Ascending aorta (tissue), 2 donors: ENCODE measurements around the gene CRYBG2. TPM values are rescaled to one million over a fixed set of nuclear protein-coding genes. Genes with fewer than 3 reads are reported as not detected.

Experiments
- DNase-seq, 2 donors: peaks; one replicate each; pipeline ENCODE4 v3.0.0-alpha.2; 2019; ENCODE audit warnings: low spot score in 2 of 2
- H3K27ac ChIP-seq, 2 donors: fragments of 200-600 bp; sonication (generic); one replicate each; pipeline ENCODE4 v1.5.1; 2016 to 2017; ENCODE audit warnings: mild to moderate bottlenecking in 1 of 2
- H3K27me3 ChIP-seq: fragments of 200-600 bp; sonication (generic); one replicate; pipeline ENCODE4 v1.5.1; 2017
- H3K36me3 ChIP-seq, 2 donors: fragments of 200-600 bp; sonication (generic); one replicate each; pipeline ENCODE4 v1.5.1; 2016
- H3K4me1 ChIP-seq, 2 donors: fragments of 200-600 bp; sonication (generic); one replicate each; pipeline ENCODE4 v1.5.1; 2016 to 2017; ENCODE audit warnings: mild to moderate bottlenecking in 1 of 2
- H3K4me3 ChIP-seq, 2 donors: fragments of 200-600 bp; sonication (generic); one replicate each; pipeline ENCODE4 v1.5.1; 2016 to 2017; ENCODE audit warnings: mild to moderate bottlenecking in 1 of 2
- H3K9me3 ChIP-seq, 2 donors: fragments of 200-600 bp; sonication (generic); one replicate each; pipeline ENCODE4 v1.5.1; 2016
- intact Hi-C: fragments of 100-400 bp; cut with DNase I; formaldehyde crosslinking; loops from one replicate; pipeline ENCODE4 v1.15.1; 2023
- total RNA-seq: library from RNA; depleted of rRNA; stranded (reverse); fragments of >200 nt; gene quantifications from one replicate; pipeline ENCODE4 v1.1.0, GENCODE V29; 2016
- TF ChIP-seq, protein P1 (sequence below), 3 experiments: fragments of 200-600 bp in 2 of 3; fragments of 450-650 bp in 1 of 3; sonication (generic) in 2 of 3; IDR thresholded peaks; one replicate each; pipeline ENCODE4 v1.5.1; 2016 to 2019; ENCODE audit warnings: antibody characterized with exemption in 3 of 3, mild to moderate bottlenecking in 1 of 3, moderate library complexity in 1 of 3

Gene CRYBG2
- total RNA-seq, 1 donor from 2014 or later = not detected

DNA sequence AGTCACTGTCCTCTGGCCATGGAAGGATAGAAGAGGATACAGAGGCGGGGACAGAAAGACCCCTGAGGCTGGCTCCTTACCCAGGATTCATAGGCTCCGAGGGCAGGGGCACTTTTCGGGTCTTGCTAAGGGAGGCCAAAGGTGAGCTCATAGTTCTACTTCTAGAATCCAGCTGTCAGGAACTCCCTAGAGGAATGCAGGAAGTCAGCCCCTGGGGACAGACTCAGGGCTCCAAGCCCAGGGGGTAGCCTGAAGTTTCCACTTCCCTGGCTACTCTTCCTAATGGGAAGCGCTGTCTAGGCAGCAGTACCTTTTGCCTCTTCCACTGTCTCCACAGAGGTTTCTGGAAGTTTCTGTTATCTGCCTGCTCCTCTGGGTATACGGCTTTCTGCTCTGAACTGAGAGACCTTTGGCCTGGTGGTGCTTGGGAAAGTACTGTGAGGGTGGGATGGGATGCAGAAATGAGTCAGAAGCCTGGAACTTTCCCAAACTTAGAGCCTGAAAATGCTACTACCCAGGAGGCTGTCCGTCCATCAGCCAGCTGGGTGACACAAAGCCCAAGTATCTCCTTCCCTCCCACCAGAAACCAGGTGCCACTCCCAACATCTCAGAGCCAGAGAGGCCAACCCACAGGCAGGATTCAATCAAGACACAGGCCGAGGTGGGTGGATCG, 51.1 kb downstream of the CRYBG2 start:
- Histone ChIP-seq H3K27me3 (no peaks in the 10 kb centered on the region), H3K27ac (no peak overlapping the region), H3K36me3 (no peaks in the 10 kb centered on the region), H3K9me3 (no peaks in the 10 kb centered on the region), H3K4me3 (no peak overlapping the region), H3K4me1 (peaks cover 5 to 8% of the 10 kb centered on the region in 2 donors)
- TF ChIP-seq, protein P1, sequence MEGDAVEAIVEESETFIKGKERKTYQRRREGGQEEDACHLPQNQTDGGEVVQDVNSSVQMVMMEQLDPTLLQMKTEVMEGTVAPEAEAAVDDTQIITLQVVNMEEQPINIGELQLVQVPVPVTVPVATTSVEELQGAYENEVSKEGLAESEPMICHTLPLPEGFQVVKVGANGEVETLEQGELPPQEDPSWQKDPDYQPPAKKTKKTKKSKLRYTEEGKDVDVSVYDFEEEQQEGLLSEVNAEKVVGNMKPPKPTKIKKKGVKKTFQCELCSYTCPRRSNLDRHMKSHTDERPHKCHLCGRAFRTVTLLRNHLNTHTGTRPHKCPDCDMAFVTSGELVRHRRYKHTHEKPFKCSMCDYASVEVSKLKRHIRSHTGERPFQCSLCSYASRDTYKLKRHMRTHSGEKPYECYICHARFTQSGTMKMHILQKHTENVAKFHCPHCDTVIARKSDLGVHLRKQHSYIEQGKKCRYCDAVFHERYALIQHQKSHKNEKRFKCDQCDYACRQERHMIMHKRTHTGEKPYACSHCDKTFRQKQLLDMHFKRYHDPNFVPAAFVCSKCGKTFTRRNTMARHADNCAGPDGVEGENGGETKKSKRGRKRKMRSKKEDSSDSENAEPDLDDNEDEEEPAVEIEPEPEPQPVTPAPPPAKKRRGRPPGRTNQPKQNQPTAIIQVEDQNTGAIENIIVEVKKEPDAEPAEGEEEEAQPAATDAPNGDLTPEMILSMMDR (IDR thresholded peaks at IDR 0.05) = no peak
- no peak for DNase-seq
- intact Hi-C loops = no loop called here

DNA sequence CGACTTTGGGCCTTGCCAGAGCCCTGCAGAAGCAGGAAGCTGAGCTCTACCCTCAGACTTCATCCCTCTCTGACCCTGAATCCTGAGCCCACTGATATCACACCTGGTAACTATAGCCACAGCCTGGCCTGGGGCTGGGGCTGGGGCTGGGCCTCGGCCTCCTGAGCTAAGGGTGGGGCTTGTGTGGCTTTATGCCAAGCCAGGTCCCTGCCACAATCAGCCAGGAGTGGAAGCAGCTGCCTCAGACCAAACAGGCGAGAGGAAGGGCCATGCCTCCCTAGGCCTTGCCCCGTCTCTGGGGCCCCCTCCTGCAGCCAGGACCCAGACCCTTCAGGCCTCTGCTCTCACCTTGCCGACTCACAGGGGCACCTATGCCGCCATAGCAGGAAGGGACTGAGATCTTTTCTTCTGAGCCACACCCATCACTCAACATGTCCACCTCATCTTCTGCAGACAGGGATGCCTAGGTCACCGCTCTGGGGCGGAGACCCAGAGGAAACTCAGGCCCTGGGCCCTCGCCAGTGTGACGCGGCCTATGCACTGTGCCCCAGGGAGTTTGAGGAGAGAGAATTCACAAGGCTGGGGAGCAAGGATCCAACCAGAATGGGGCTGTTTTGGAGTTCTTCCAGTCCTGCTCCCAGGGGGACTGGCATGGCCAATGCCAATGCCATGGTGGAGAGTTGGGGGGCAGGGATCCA, 53.2 kb downstream of the CRYBG2 start:
- Histone ChIP-seq H3K36me3 (no peaks in the 10 kb centered on the region), H3K9me3 (no peaks in the 10 kb centered on the region), H3K4me3 (no peak overlapping the region), H3K27ac (no peak overlapping the region), H3K4me1 (peaks cover under 1 to 2% of the 10 kb centered on the region in 2 donors), H3K27me3 (no peaks in the 10 kb centered on the region)
- intact Hi-C loops = no loop called here
- TF ChIP-seq, protein P1 (IDR thresholded peaks at IDR 0.05) = no peak
- DNase-seq = no peak

DNA sequence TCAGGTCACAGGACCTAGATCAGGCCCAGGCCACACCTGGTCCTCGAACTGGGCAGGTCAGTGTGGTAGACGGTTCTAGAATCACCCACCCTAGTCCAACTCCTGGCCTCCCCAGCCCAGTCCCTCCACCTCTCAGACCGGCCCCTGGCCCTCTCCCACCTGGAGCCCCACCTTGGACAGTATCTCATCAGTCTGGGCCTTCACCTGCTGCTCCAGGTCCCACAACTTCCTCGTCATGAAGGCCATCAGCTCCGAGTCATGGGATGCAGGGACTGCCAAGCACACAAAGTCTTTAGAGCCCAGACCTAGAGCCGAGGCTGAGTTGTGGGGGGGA, 56.2 kb downstream of the CRYBG2 start:
- Histone ChIP-seq H3K9me3 (no peaks in the 10 kb centered on the region), H3K27me3 (no peaks in the 10 kb centered on the region), H3K27ac (no peak overlapping the region), H3K4me3 (no peak overlapping the region), H3K36me3 (no peaks in the 10 kb centered on the region), H3K4me1 (no peaks in the 10 kb centered on the region)
- TF ChIP-seq, protein P1 (IDR thresholded peaks at IDR 0.05) = no peak
- DNase-seq = no peak
- intact Hi-C loops = no loop called here

DNA sequence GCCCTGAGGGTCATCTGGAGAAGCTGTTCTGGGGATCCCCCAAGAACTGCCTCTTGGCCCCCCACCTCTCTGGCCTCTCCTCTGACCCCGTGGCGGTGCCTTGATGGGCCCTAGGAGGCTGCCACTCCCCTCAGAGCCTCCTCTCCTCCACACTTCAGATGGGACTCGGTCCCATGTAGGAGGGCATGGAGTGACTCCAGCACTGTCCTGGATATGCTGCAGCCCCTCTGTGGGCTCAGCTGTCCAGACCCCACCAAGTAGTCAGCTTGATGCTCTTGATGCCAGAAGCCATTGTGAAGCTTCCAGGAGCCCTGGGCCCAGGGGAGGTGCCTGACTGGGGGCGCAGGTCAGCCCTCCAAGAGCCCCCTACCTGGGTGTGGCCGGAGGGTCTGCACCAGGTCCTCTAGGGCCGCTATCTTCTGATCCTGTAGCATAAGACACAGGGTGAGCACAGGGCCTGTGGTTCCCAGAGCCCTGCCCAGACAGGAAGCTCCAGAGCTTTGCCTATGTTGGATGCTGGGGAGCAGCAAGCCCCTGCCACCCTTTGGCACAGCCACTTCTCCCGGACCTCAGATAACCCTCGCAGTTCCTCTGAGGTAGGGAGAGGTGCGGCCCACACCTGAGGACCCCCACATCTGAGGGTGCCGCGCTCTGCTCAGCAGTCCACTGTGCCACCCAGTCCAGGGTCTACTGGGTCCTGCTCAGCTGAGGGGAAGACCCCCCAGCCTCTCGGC, 56.7 kb downstream of the CRYBG2 start:
- no peak overlapping the region for H3K4me3 ChIP-seq
- no peaks in the 10 kb centered on the region for H3K27me3 ChIP-seq
- TF ChIP-seq, protein P1 (IDR thresholded peaks at IDR 0.05) = no peak
- intact Hi-C loops = no loop called here
- H3K27ac ChIP-seq = no peak overlapping the region
- DNase-seq = no peak
- H3K4me1 ChIP-seq = no peaks in the 10 kb centered on the region
- H3K9me3 ChIP-seq = no peaks in the 10 kb centered on the region
- H3K36me3 ChIP-seq = no peaks in the 10 kb centered on the region

DNA sequence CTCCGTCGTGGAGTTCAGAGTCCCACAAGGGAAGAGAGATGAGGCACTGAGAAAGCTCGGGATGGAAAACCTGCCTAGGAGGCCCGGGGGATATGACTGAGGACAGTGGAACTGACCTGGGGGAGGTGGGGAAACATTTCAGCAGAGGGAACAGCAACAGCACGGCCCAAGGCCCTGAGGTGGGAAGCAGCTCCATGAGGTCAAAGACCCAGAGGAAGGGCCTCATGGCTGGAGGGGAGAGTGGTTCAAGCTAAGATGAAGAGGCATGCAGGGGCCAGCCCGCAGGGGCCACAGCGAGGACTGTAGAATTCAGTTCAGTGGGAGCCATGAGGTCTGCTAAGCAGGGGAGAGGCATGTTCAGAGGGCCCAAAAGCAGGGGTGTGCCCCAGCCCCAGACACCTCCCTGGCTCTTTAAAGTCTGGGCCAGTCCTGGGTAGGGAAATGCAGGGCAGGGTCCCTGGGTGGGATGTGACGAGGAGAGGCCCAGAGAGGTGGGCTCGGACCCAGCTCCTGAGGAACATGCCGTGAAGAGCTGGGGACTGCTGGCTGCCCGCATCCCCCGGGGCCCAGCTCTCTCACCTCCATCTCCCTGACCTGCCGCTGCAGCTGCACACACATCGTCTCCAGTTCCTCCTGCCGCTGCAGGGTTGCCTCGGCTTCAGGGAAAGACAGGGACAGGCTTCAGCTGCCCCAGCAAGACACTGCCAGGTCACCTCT, 57.4 kb downstream of the CRYBG2 start:
- H3K27ac ChIP-seq = no peak overlapping the region
- H3K27me3 ChIP-seq = no peaks in the 10 kb centered on the region
- H3K9me3 ChIP-seq = no peaks in the 10 kb centered on the region
- intact Hi-C loops = no loop called here
- no peak for DNase-seq
- TF ChIP-seq, protein P1 (IDR thresholded peaks at IDR 0.05) = no peak
- no peaks in the 10 kb centered on the region for H3K36me3 ChIP-seq
- no peak overlapping the region for H3K4me3 ChIP-seq
- H3K4me1 ChIP-seq = no peaks in the 10 kb centered on the region
